ENCODE results near the gene SKIL.

SKIL gene

GRCh38 chr3:170346481-170347392 lies 10.8 kb upstream of the SKIL start:
- Mint-ChIP-seq H3K9me3 (peaks cover 2% of the 10 kb centered on the region), H3K4me1 (peaks cover 18% of the 10 kb centered on the region), H3K27ac (peak overlapping the region in 2 of 3 experiments; percentile 16 to 59), H3K4me3 (no peak overlapping the region), H3K36me3 (ENCODE audit: low read depth) (no peaks in the 10 kb centered on the region), H3K27me3 (ENCODE audit: low read depth) (no peaks in the 10 kb centered on the region)
- TF ChIP-seq CTCF (IDR thresholded peaks at IDR 0.05; ENCODE audit: unreplicated experiment in 3 of 3): no peak

- Mint-ChIP-seq H3K27me3 (ENCODE audit: low read depth) (no peaks in the 10 kb centered on the region), H3K9me3 (no peaks in the 10 kb centered on the region), H3K36me3 (ENCODE audit: low read depth) (no peaks in the 10 kb centered on the region), H3K4me3 (no peak overlapping the region), H3K27ac (peak overlapping the region in 2 of 3 experiments; percentile 57 to 61), H3K4me1 (peaks cover 32% of the 10 kb centered on the region)
- no peak for TF ChIP-seq CTCF (IDR thresholded peaks at IDR 0.05; ENCODE audit: unreplicated experiment in 3 of 3)
Observed at GRCh38 chr3:170350515-170351413, 6.8 kb upstream of the SKIL start.

GRCh38 chr3:170352936-170353335 lies 4.6 kb upstream of the SKIL start:
- Mint-ChIP-seq H3K27ac (peak overlapping the region in 1 of 3 experiments; percentile 100), H3K36me3 (ENCODE audit: low read depth) (no peaks in the 10 kb centered on the region), H3K4me3 (no peak overlapping the region), H3K4me1 (peaks cover 40% of the 10 kb centered on the region), H3K27me3 (ENCODE audit: low read depth) (no peaks in the 10 kb centered on the region), H3K9me3 (no peaks in the 10 kb centered on the region)
- TF ChIP-seq CTCF (IDR thresholded peaks at IDR 0.05; ENCODE audit: unreplicated experiment in 3 of 3): no peak

GRCh38 chr3:170353485-170353884 lies 4.0 kb upstream of the SKIL start:
- peak overlapping the region in 2 of 3 experiments; percentile 71 to 74 for H3K4me3 Mint-ChIP-seq
- peak overlapping the region; percentile 99 to 100 (median 100) for H3K27ac Mint-ChIP-seq

GRCh38 chr3:170354760-170355159 lies 2.8 kb upstream of the SKIL start:
- no peaks in the 10 kb centered on the region for H3K27me3 Mint-ChIP-seq (ENCODE audit: low read depth)
- no peak for TF ChIP-seq CTCF (IDR thresholded peaks at IDR 0.05; ENCODE audit: unreplicated experiment in 3 of 3)
- H3K4me3 Mint-ChIP-seq: peak overlapping the region in 2 of 3 experiments; percentile 15 to 41

More at GRCh38 chr3:170353485-170353884, 4.0 kb upstream of the SKIL start:
- no peaks in the 10 kb centered on the region for H3K9me3 Mint-ChIP-seq
- TF ChIP-seq CTCF (IDR thresholded peaks at IDR 0.05; ENCODE audit: unreplicated experiment in 3 of 3): no peak
- no peaks in the 10 kb centered on the region for H3K27me3 Mint-ChIP-seq (ENCODE audit: low read depth)
- H3K4me1 Mint-ChIP-seq: peaks cover 40% of the 10 kb centered on the region
- peaks cover 1% of the 10 kb centered on the region for H3K36me3 Mint-ChIP-seq (ENCODE audit: low read depth)

More at GRCh38 chr3:170354760-170355159, 2.8 kb upstream of the SKIL start:
- Mint-ChIP-seq H3K9me3 (no peaks in the 10 kb centered on the region), H3K4me1 (peaks cover 43% of the 10 kb centered on the region), H3K27ac (peak overlapping the region; percentile 99 to 100 (median 100)), H3K36me3 (ENCODE audit: low read depth) (peaks cover 11% of the 10 kb centered on the region)

All from nephron (organoid).